ENCODE data around the gene LGR4. TPM values are rescaled to one million over a fixed set of nuclear protein-coding genes. Genes with fewer than 3 reads are reported as not detected.

LGR4 gene
- total and polyA plus RNA-seq, 2 of the 13 experiments (the other 11 are each of a cell fraction or from before 2014, with no cell fraction given): 42.1 to 68.7 TPM

DNA sequence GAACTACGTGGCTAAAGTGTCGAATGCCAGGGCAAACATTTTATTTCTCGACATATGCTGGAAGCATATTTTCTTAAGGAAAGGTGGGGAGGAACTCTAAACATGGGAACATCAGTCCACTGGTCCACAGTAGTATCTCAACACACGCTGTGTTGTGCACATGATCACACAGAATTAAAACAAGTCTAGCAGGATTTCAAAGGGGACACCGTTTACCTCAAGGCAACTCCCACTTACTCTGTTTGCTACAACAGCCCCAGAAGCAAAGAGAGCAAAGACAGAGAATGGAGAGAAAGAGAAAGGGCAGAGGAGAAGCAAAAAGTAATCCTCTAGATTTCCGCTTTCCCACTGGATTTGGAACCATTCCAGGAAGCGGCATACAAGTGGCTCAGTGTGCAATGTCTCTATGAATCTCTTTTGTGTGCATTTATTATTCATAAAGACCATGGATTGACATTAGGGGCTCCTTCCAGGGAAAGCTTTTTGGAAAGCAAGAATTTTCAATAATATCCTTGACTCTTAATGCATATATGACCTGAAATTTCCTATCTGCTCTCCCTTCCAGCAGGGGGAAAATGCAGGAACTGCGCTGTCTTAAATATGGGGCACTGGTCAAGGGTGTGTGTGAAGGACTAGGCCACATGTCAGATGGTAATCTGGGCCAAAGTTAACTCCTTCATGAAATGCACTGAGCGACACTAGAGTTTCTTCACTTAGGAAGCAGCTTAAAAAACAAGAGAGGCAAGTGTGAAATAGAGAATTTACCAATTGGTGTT is 74.8 kb downstream of the LGR4 start:
- intact Hi-C loops (cut with micrococcal nuclease; ENCODE audit: unreplicated experiment) (loop anchor here (5.0 kb wide), 1 partner anchor 196 kb away; no protein-coding TSS in a partner anchor), in situ Hi-C loops (cut with HindIII; ENCODE audit: extremely low pct_ligation_motif_present, low pct_unique_long_range_greater_than_20kb) (loop anchor here (5.0 kb wide), 1 partner anchor 69 kb away; no protein-coding TSS in a partner anchor)
- ATAC-seq (no peak), DNase-seq (ENCODE audit: low spot score) (no peak), FAIRE-seq (no peak)
- Histone ChIP-seq H3K9ac (ENCODE audit: insufficient read depth, low read depth, low read length) (no peak overlapping the region), H3K79me2 (ENCODE audit: insufficient read depth, low read length) (peaks cover 62% of the 10 kb centered on the region), H4K20me1 (ENCODE audit: insufficient read depth, low read length) (no peaks in the 10 kb centered on the region), H2AFZ (ENCODE audit: low read length) (no peak overlapping the region), H3K9me3 (ENCODE audit: low read length) (no peaks in the 10 kb centered on the region), H3K4me1 (ENCODE audit: insufficient read depth, low read length) (peaks cover 92% of the 10 kb centered on the region), H3K36me3 (replicated peaks in 1 of 2; ENCODE audit: control insufficient read depth in 1 of 2, insufficient read depth in 2 of 2, low read length in 2 of 2) (peaks cover 3 to 4% of the 10 kb centered on the region in 2 experiments; a peak in 4 of 5 replicates), H3K4me2 (ENCODE audit: low read depth, low read length) (peak overlapping the region; percentile 26; the same call in 1 of the 2 replicates), H3K4me3 (replicated peaks in 1 of 3; ENCODE audit: insufficient read depth in 1 of 3, low read depth in 2 of 3, low read length in 3 of 3) (no peak overlapping the region), H3K27me3 (ENCODE audit: control insufficient read depth in 1 of 2, insufficient read depth in 2 of 2, low read length in 2 of 2) (no peaks in the 10 kb centered on the region), H3K27ac (ENCODE audit: extremely low read length, insufficient read depth, low read length) (peak overlapping the region; percentile 93)
- TF ChIP-seq RBM22 (optimal IDR thresholded peaks at IDR 0.05; ENCODE audit: low read length) (peak; percentile 60), KLF13 (CRISPR knock-in tag; IDR thresholded peaks at IDR 0.05) (no peak)
- WGBS (ENCODE audit: low lambda C conversion rate): 92% methylated on average over 9 of the region's 9 CpGs
- no TSS peak for BruUV-seq (replicated peaks)
- CTCF ChIA-PET (ENCODE audit: low intra/inter-chr PET ratio, low total read pairs): no interaction called here
- POLR2A ChIA-PET: no interaction called here

DNA sequence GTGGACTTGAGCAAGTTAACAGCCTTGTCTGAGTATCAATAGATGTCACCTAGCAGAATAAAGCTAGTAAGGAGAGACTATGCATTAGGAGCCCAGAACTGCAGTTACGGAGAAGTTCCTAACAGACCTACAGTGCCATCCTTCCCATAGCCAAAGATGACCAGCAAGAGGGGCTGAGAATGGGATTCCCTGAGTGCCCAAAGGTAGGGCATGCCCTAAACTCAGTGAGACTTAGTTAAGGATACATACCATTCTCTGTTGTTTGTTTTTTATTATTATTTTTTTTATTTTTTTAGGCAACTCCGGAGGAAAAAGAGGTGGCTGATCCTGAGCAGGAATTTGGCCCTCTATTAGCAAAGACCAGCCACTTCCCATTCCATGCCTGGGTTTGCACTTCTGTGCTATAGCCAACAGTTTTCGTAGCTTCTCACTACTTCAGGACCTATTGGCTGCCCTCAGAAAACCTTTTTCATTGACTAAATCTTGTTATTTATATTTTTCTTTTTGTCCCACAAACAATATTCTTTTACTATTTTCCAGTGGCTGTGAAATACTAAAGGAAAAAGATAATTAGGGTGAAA is 76.2 kb downstream of the LGR4 start:
- Histone ChIP-seq H4K20me1 (ENCODE audit: insufficient read depth, low read length) (no peaks in the 10 kb centered on the region), H3K9me3 (ENCODE audit: low read length) (no peaks in the 10 kb centered on the region), H3K9ac (ENCODE audit: insufficient read depth, low read depth, low read length) (peak overlapping the region; percentile 73), H3K27me3 (ENCODE audit: control insufficient read depth in 1 of 2, insufficient read depth in 2 of 2, low read length in 2 of 2) (no peaks in the 10 kb centered on the region), H3K4me1 (ENCODE audit: insufficient read depth, low read length) (peaks cover 92% of the 10 kb centered on the region), H3K36me3 (replicated peaks in 1 of 2; ENCODE audit: control insufficient read depth in 1 of 2, insufficient read depth in 2 of 2, low read length in 2 of 2) (peaks cover 3 to 6% of the 10 kb centered on the region in 2 experiments), H3K79me2 (ENCODE audit: insufficient read depth, low read length) (peaks cover 66% of the 10 kb centered on the region), H3K4me2 (ENCODE audit: low read depth, low read length) (peak overlapping the region; percentile 95), H2AFZ (ENCODE audit: low read length) (no peak overlapping the region), H3K4me3 (replicated peaks in 1 of 3; ENCODE audit: insufficient read depth in 1 of 3, low read depth in 2 of 3, low read length in 3 of 3) (peak overlapping the region; percentile 42 to 61 (median 58); a peak in 5 of 6 replicates), H3K27ac (ENCODE audit: extremely low read length, insufficient read depth, low read length) (peak overlapping the region; percentile 93)
- ATAC-seq (peak; percentile 81), DNase-seq (ENCODE audit: low spot score) (peak; percentile 69), FAIRE-seq (peak; percentile 48)
- intact Hi-C loops (cut with micrococcal nuclease; ENCODE audit: unreplicated experiment): loop anchor here (5.0 kb wide), 1 partner anchor 194 kb away; no protein-coding TSS in a partner anchor
- 0% methylated on average over 3 of the region's 3 CpGs for WGBS (ENCODE audit: low lambda C conversion rate)
- ChIA-PET POLR2A (interaction anchor here (0.7 to 4.2 kb wide), 20 partner anchors 10 to 194 kb away, joined by 3 to 65 read pairs (median 4); partner anchors contain the start of genes CCDC34 and LGR4), CTCF (ENCODE audit: low intra/inter-chr PET ratio, low total read pairs) (no interaction called here)
- in situ Hi-C loops (cut with HindIII; ENCODE audit: extremely low pct_ligation_motif_present, low pct_unique_long_range_greater_than_20kb): loop anchor here (5.0 kb wide), 1 partner anchor 71 kb away; no protein-coding TSS in a partner anchor
- BruUV-seq (replicated peaks): no TSS peak
- TF ChIP-seq, protein P1, sequence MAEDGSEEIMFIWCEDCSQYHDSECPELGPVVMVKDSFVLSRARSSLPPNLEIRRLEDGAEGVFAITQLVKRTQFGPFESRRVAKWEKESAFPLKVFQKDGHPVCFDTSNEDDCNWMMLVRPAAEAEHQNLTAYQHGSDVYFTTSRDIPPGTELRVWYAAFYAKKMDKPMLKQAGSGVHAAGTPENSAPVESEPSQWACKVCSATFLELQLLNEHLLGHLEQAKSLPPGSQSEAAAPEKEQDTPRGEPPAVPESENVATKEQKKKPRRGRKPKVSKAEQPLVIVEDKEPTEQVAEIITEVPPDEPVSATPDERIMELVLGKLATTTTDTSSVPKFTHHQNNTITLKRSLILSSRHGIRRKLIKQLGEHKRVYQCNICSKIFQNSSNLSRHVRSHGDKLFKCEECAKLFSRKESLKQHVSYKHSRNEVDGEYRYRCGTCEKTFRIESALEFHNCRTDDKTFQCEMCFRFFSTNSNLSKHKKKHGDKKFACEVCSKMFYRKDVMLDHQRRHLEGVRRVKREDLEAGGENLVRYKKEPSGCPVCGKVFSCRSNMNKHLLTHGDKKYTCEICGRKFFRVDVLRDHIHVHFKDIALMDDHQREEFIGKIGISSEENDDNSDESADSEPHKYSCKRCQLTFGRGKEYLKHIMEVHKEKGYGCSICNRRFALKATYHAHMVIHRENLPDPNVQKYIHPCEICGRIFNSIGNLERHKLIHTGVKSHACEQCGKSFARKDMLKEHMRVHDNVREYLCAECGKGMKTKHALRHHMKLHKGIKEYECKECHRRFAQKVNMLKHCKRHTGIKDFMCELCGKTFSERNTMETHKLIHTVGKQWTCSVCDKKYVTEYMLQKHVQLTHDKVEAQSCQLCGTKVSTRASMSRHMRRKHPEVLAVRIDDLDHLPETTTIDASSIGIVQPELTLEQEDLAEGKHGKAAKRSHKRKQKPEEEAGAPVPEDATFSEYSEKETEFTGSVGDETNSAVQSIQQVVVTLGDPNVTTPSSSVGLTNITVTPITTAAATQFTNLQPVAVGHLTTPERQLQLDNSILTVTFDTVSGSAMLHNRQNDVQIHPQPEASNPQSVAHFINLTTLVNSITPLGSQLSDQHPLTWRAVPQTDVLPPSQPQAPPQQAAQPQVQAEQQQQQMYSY (CRISPR knock-in tag; IDR thresholded peaks at IDR 0.05): peak; percentile 56
- no peak for TF ChIP-seq ZC3H4 (CRISPR knock-in tag; IDR thresholded peaks at IDR 0.05; ENCODE audit: borderline replicate concordance)
- 0 out of 2 replicates have a peak, but pooled peaks have one; percentile 8 for TF ChIP-seq ARID5B (CRISPR knock-in tag; IDR thresholded peaks at IDR 0.05)
- no peak for TF ChIP-seq PHF8 (CRISPR knock-in tag; IDR thresholded peaks at IDR 0.05)
- TF ChIP-seq HOXD1 (CRISPR knock-in tag; IDR thresholded peaks at IDR 0.05): no peak
- 0 out of 3 replicates have a peak, but pooled peaks have one; percentile 1 for TF ChIP-seq MXI1 (IDR thresholded peaks at IDR 0.05; ENCODE audit: borderline replicate concordance, low read depth, low read length)

Measured in HepG2 (cell line).